ENCODE results near the gene G3BP2.
"Not testable (repeated sequence)": the region's sequence is repeated elsewhere in the genome, so short reads cannot be mapped to it uniquely, and the experiment has no call there.

The G3BP2 gene

DNA sequence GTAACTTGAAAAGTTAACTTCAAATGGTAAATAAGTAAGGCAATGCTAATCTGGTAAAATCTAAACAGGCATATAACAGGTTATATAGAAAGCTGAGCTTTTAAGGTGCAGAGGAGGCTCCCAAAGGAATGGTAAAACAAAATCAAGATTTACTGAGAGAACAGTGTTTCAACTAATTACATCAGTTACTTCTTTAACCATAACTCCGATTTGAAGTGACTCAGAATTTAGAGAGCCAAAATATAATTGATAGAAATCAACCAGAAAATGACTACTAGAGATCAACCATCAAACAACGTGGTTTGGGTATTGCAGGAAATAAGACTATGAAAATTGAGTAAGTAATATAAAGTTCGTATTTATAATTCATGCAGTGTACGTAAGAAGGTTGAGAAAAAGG is 6.9 kb downstream of the G3BP2 start:
- no peaks in the 10 kb centered on the region for H3K9me3 ChIP-seq
- H3K4me1 ChIP-seq: peaks cover 4% of the 10 kb centered on the region; the same call in 1 of the 2 replicates
- H3K36me3 ChIP-seq: peaks cover 9% of the 10 kb centered on the region
- DNase-seq: no peak
- TF ChIP-seq, protein P1, sequence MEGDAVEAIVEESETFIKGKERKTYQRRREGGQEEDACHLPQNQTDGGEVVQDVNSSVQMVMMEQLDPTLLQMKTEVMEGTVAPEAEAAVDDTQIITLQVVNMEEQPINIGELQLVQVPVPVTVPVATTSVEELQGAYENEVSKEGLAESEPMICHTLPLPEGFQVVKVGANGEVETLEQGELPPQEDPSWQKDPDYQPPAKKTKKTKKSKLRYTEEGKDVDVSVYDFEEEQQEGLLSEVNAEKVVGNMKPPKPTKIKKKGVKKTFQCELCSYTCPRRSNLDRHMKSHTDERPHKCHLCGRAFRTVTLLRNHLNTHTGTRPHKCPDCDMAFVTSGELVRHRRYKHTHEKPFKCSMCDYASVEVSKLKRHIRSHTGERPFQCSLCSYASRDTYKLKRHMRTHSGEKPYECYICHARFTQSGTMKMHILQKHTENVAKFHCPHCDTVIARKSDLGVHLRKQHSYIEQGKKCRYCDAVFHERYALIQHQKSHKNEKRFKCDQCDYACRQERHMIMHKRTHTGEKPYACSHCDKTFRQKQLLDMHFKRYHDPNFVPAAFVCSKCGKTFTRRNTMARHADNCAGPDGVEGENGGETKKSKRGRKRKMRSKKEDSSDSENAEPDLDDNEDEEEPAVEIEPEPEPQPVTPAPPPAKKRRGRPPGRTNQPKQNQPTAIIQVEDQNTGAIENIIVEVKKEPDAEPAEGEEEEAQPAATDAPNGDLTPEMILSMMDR (IDR thresholded peaks at IDR 0.05; ENCODE audit: low read depth, low read length): no peak
- H3K27me3 ChIP-seq: no peaks in the 10 kb centered on the region
- H3K4me3 ChIP-seq (ENCODE audit: low read depth, low read length): no peak overlapping the region

DNA sequence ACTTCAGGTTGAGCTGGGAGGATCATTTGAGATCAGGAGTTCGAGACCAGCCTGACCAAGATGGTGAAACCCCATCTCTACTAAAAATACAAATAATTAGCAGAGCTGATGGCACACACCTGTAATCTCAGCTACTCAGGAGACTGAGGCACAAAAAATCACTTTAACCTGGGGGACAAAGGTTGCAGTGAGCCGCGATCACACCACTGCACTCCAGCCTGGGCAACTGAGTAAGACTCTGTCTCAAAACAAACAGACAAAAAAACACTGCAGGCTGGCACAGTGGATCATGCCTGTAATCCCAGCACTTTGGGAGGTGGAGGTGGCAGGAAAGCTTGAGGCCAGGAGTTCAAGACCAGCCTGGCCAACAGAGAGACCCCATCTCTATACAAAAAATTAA is 8.6 kb downstream of the G3BP2 start:
- H3K4me3 ChIP-seq (ENCODE audit: low read depth, low read length); H3K9me3 ChIP-seq; DNase-seq; H3K4me1 ChIP-seq; H3K27me3 ChIP-seq: not testable (repeated sequence)
- peaks cover 22% of the 10 kb centered on the region for H3K36me3 ChIP-seq

DNA sequence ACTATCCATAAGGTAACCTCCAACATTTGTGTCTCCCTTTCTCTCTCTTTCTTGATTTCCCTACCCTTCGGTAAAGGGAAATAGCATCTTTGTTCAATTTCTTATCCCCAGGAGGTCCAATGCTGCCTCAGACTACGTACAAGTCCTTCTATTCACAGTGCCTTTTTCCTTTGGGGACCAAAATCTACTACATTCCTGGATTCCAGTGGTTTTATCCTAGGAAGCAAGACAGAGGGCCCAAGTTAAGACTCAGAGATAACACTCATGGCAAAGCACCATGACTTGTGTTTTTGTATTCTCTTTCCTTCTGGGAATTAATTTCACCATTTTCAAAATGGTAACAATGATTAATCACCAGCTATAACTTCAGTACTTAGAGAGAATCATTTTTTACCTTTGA is 10.6 kb downstream of the G3BP2 start:
- no peak overlapping the region for H3K4me3 ChIP-seq (ENCODE audit: low read depth, low read length)
- TF ChIP-seq, protein P1 (IDR thresholded peaks at IDR 0.05; ENCODE audit: low read depth, low read length): no peak
- H3K36me3 ChIP-seq: peaks cover 38% of the 10 kb centered on the region
- H3K4me1 ChIP-seq: no peaks in the 10 kb centered on the region
- no peaks in the 10 kb centered on the region for H3K27me3 ChIP-seq
- H3K9me3 ChIP-seq: no peaks in the 10 kb centered on the region
- DNase-seq: no peak

DNA sequence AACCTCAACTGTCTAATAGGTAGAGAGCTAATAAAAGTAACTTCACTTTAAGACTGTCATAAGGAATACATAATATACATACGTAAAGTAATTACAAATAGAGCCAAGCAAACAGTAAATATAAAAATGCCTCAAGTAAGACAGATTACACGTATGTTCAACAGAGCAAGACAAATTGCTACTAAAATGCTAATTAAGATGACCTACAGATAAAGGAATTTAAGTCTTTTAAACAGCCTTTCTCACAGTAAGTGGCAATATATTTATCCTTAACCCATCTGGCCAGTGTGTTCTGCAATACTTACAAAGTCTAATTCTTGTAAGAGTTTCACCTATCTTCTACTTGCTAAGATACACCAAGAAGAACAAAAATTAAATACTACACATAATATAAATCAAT is 12.7 kb downstream of the G3BP2 start:
- no peak for DNase-seq
- TF ChIP-seq, protein P1 (IDR thresholded peaks at IDR 0.05; ENCODE audit: low read depth, low read length): no peak
- Histone ChIP-seq H3K4me3 (ENCODE audit: low read depth, low read length) (no peak overlapping the region), H3K27me3 (no peaks in the 10 kb centered on the region), H3K4me1 (no peaks in the 10 kb centered on the region), H3K9me3 (no peaks in the 10 kb centered on the region), H3K36me3 (peaks cover 50% of the 10 kb centered on the region)

DNA sequence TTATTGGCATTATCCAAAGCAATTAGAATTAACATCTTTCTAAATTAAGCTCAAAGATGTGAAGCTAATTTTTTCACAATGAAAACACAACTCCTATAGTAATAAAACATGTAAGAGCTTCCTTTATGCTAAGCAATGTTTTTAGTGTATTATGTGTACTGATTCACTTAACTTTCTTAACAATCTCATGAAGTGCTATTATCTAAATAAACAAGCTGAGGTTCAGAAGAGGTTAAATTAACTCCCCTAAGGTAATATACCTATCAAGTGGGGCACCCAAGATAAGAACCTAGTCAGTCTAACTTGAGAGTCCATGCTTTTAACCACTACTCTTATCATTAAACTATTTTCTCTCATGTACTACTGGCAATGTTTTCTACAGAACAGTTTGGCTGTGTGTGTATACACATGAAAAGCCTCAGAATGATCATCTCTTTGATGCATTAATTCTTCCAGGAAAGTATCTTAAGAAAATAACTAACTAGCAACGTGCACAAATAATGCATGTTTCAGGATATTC is 13.6 kb downstream of the G3BP2 start:
- Histone ChIP-seq H3K27me3 (no peaks in the 10 kb centered on the region), H3K36me3 (peaks cover 59% of the 10 kb centered on the region), H3K4me1 (no peaks in the 10 kb centered on the region), H3K4me3 (ENCODE audit: low read depth, low read length) (no peak overlapping the region), H3K9me3 (no peaks in the 10 kb centered on the region)
- DNase-seq: no peak
- TF ChIP-seq, protein P1 (IDR thresholded peaks at IDR 0.05; ENCODE audit: low read depth, low read length): no peak

DNA sequence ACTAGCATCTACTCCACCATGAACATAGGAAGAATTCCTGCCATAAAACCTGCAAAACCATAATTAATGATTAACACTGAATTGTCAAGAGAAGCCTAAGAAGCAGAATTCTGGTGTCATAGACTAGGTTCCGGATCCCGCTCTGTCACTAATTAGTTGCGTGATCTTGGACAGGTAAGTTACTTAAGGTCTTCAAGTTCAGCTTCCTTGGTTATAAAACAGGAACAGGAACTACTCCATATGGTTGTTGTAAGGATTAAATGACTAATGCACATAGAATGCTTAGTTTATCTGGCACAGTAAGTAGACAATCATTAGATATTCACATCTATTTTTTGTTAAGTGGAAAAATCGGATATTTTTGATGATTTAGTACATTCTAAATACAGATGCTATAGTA is 14.3 kb downstream of the G3BP2 start:
- H3K9me3 ChIP-seq: no peaks in the 10 kb centered on the region
- peaks cover 66% of the 10 kb centered on the region for H3K36me3 ChIP-seq
- TF ChIP-seq, protein P1 (IDR thresholded peaks at IDR 0.05; ENCODE audit: low read depth, low read length): no peak
- DNase-seq: no peak
- no peaks in the 10 kb centered on the region for H3K4me1 ChIP-seq
- H3K27me3 ChIP-seq: no peaks in the 10 kb centered on the region
- no peak overlapping the region for H3K4me3 ChIP-seq (ENCODE audit: low read depth, low read length)

DNA sequence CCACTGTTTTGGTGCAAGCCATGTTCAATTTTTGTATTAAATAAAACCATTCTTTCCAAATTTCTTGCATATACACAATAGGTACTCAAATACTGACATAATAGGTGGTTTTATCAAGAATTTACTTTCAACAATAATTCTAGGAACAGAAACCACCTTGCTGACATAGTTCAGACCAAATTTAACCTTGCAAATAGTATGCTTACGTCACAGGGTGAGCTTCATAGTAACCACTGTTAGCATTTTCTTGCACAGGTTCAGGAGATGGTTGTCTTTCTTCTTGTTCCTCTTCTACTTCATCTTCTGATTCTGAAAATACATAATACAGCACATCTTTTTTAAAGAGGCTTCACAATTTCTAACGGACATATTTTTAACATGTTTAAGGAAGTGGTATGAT is 17.6 kb downstream of the G3BP2 start:
- H3K4me1 ChIP-seq: no peaks in the 10 kb centered on the region
- H3K27me3 ChIP-seq: no peaks in the 10 kb centered on the region
- H3K9me3 ChIP-seq: no peaks in the 10 kb centered on the region
- H3K36me3 ChIP-seq: peaks cover 76% of the 10 kb centered on the region
- DNase-seq: no peak
- TF ChIP-seq, protein P1 (IDR thresholded peaks at IDR 0.05; ENCODE audit: low read depth, low read length): no peak
- no peak overlapping the region for H3K4me3 ChIP-seq (ENCODE audit: low read depth, low read length)

All from BE2C (cell line).